ENCODE measurements around the gene USP9X.
"Not testable (repeated sequence)": the region's sequence is repeated elsewhere in the genome, so short reads cannot be mapped to it uniquely, and the experiment has no call there.

USP9X gene

DNA sequence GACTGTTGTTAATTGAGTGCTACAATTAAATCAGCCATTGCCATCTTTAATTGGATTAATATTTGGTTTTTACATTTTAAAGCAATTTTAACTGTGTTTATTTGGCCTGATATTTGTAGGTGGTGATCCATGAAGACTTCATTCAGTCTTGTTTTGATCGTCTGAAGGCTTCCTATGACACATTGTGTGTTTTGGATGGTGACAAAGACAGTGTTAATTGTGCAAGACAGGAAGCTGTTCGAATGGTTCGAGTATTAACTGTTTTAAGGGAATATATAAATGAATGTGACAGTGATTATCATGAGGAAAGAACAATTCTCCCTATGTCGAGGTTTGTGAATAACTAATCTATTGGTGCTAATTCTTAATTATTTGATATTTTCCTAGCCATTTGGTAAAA is 82.6 kb downstream of the USP9X start:
- H3K27ac ChIP-seq = no peak overlapping the region
- TF ChIP-seq, protein P1, sequence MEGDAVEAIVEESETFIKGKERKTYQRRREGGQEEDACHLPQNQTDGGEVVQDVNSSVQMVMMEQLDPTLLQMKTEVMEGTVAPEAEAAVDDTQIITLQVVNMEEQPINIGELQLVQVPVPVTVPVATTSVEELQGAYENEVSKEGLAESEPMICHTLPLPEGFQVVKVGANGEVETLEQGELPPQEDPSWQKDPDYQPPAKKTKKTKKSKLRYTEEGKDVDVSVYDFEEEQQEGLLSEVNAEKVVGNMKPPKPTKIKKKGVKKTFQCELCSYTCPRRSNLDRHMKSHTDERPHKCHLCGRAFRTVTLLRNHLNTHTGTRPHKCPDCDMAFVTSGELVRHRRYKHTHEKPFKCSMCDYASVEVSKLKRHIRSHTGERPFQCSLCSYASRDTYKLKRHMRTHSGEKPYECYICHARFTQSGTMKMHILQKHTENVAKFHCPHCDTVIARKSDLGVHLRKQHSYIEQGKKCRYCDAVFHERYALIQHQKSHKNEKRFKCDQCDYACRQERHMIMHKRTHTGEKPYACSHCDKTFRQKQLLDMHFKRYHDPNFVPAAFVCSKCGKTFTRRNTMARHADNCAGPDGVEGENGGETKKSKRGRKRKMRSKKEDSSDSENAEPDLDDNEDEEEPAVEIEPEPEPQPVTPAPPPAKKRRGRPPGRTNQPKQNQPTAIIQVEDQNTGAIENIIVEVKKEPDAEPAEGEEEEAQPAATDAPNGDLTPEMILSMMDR (IDR thresholded peaks at IDR 0.05) = no peak
- no peak for TF ChIP-seq ZFX (IDR thresholded peaks at IDR 0.05; ENCODE audit: borderline replicate concordance)

GRCh38 chrX:41176263-41176662 is 91.0 kb downstream of the USP9X start:
- no peak overlapping the region for H3K27ac ChIP-seq
- TF ChIP-seq, protein P1 (IDR thresholded peaks at IDR 0.05) = no peak
- TF ChIP-seq ZFX (IDR thresholded peaks at IDR 0.05; ENCODE audit: borderline replicate concordance) = no peak

DNA sequence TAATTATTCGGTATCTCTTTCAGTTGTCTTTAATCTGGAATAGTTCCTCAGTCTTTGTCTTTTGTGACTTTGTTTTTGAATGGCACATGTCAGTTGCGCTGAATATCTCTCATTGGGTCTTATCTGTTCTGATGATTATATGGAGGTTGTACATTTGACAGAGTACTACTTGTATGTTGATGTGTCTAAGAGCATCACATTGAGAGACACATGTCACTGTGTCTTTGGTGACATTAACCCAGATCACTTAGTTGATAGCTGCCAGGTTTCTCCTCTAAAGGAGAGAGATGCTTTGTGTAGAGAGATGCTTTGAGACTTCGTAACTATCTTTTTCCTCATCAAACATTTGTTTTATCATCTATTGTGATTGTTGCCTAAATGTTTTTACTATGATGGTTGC is 92.1 kb downstream of the USP9X start:
- no peak overlapping the region for H3K27ac ChIP-seq
- TF ChIP-seq, protein P1 (IDR thresholded peaks at IDR 0.05) = no peak
- TF ChIP-seq ZFX (IDR thresholded peaks at IDR 0.05; ENCODE audit: borderline replicate concordance) = no peak

GRCh38 chrX:41178201-41178600 is 93.0 kb downstream of the USP9X start:
- H3K27ac ChIP-seq = no peak overlapping the region
- TF ChIP-seq ZFX (IDR thresholded peaks at IDR 0.05; ENCODE audit: borderline replicate concordance) = no peak
- TF ChIP-seq, protein P1 (IDR thresholded peaks at IDR 0.05) = no peak

DNA sequence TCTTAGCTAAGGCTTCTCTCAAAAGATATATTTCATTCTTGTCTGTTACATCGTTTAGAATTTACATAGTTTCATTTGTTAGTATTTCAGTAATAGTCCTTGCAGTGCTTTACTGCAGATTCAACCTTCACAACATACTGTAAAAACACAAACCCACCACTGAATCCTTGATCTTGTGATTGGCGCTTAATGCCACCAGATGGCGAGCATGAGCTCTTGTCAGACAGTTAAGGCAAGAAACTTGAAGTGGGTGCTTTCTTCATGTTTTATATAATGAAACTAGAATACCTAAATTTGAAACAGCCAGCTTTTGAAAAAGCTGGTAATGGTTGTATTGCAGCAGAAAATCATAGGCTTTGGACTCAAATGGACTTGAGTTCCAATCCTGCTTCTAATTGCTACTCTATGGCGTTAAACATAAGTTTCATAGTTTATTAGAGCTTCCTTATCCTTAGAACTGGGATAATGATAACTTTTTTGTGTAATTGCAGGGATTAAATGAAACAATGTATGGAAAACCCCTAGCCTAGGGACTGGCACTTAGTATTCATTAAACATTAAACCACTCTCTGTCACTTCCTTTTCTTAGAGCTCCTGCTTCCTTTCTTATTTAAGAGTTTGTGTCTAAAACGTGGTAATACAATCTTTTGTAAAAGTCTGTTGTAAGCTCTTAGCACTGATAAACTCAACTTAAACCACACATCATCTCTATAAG is 95.1 kb downstream of the USP9X start:
- no peak overlapping the region for H3K27ac ChIP-seq

GRCh38 chrX:41184312-41184711 is 99.1 kb downstream of the USP9X start:
- no peak overlapping the region for H3K27ac ChIP-seq
- TF ChIP-seq, protein P1 (IDR thresholded peaks at IDR 0.05) = no peak
- TF ChIP-seq ZFX (IDR thresholded peaks at IDR 0.05; ENCODE audit: borderline replicate concordance) = no peak

More for the DNA sequence above, 95.1 kb downstream of the USP9X start:
- TF ChIP-seq ZFX (IDR thresholded peaks at IDR 0.05; ENCODE audit: borderline replicate concordance) = no peak
- TF ChIP-seq, protein P1 (IDR thresholded peaks at IDR 0.05) = peak; percentile 75

GRCh38 chrX:41186946-41187345 is 101.7 kb downstream of the USP9X start:
- H3K27ac ChIP-seq = not testable (repeated sequence)

- no peak overlapping the region for H3K27ac ChIP-seq
- TF ChIP-seq, protein P1 (IDR thresholded peaks at IDR 0.05) = no peak
Measured at GRCh38 chrX:41189156-41189555, 103.9 kb downstream of the USP9X start.

Data from 22Rv1 (cell line).